Tibial nerve (tissue), 4 donors: Measurements from ENCODE around the gene BCCIP. TPM values are rescaled to one million over a fixed set of nuclear protein-coding genes. Genes with fewer than 3 reads are reported as not detected.

Source experiments
- DNase-seq, 2 donors: peaks; one replicate each; pipeline ENCODE4 v3.0.0-alpha.2; 2019; ENCODE audit warnings: low spot score in 2 of 2
- H3K27ac ChIP-seq, 4 donors: fragments of 200-600 bp; sonication (generic) in 3 of 4; one replicate each; pipeline ENCODE4 v1.5.1; 2017 to 2019; ENCODE audit warnings: mild to moderate bottlenecking in 1 of 4
- H3K27me3 ChIP-seq, 2 donors: fragments of 200-600 bp; sonication (generic) in 1 of 2; one replicate each; pipeline versions ENCODE4 v1.5.1 to v1.6.0; 2017 to 2019
- H3K36me3 ChIP-seq, 3 donors: fragments of 200-600 bp; sonication (generic); one replicate each; pipeline ENCODE4 v1.5.1; 2018 to 2019
- H3K4me1 ChIP-seq, 4 donors: fragments of 200-600 bp; sonication (generic) in 3 of 4; one replicate each; pipeline ENCODE4 v1.5.1; 2017 to 2019
- H3K4me3 ChIP-seq, 4 donors: fragments of 200-600 bp; sonication (generic) in 3 of 4; one replicate each; pipeline ENCODE4 v1.5.1; 2017 to 2019; ENCODE audit warnings: mild to moderate bottlenecking in 1 of 4, moderate library complexity in 1 of 4
- H3K9me3 ChIP-seq, 4 donors: fragments of 200-600 bp; sonication (generic) in 3 of 4; one replicate each; pipeline ENCODE4 v1.5.1; 2017 to 2019
- CTCF ChIP-seq, 5 experiments: fragments of 200-600 bp in 3 of 5; fragments of 450-650 bp in 2 of 5; sonication (generic) in 3 of 5; IDR thresholded peaks; one replicate each; pipeline ENCODE4 v1.5.1; 2016 to 2019; ENCODE audit warnings: antibody characterized with exemption in 5 of 5, mild to moderate bottlenecking in 3 of 5, moderate library complexity in 2 of 5
- EP300 ChIP-seq, 2 donors: sonication (generic); formaldehyde crosslinking; IDR thresholded peaks; one replicate each; pipeline ENCODE4 v1.6.1; 2017; ENCODE audit warnings: antibody characterized with exemption in 2 of 2, mild to moderate bottlenecking in 1 of 2
- POLR2A ChIP-seq, 2 donors: fragments of 450-650 bp; IDR thresholded peaks; one replicate each; pipeline ENCODE4 v1.6.1; 2017; ENCODE audit warnings: antibody characterized with exemption in 2 of 2, mild to moderate bottlenecking in 2 of 2, moderate library complexity in 2 of 2
- WGBS, 2 donors: methylation state at CpG; one replicate each; pipeline ENCODE4 v1.1.5; 2018; 5-methylcytosine and 5-hydroxymethylcytosine counted together
- total RNA-seq, 4 donors: library from RNA; depleted of rRNA; stranded (reverse); fragments of >200 nt; gene quantifications; one replicate each; pipeline ENCODE4 v1.1.0, GENCODE V29; 2016

Gene BCCIP
- total RNA-seq, 4 donors from 2014 or later, result 22.0 to 40.0 (median 33.6) TPM

- Histone ChIP-seq H3K4me3 (no peak overlapping the region), H3K27me3 (no peaks in the 10 kb centered on the region), H3K36me3 (peaks cover 0 to 64% (median 0%) of the 10 kb centered on the region in 3 donors), H3K27ac (no peak overlapping the region), H3K9me3 (peaks cover 0 to 9% (median 2%) of the 10 kb centered on the region in 4 donors), H3K4me1 (no peaks in the 10 kb centered on the region)
- TF ChIP-seq POLR2A (IDR thresholded peaks at IDR 0.05) (no peak), CTCF (IDR thresholded peaks at IDR 0.05) (no peak), EP300 (IDR thresholded peaks at IDR 0.05) (no peak)
- WGBS, 2 donors, result 89 to 93% methylated on average over 11 of the region's 11 CpGs
- no peak for DNase-seq
Observed at GRCh38 chr10:125878957-125879835, 55.9 kb downstream of the BCCIP start.

GRCh38 chr10:125880719-125881118, 57.4 kb downstream of the BCCIP start:
- WGBS, 2 donors, result 46 to 51% methylated on average over 6 of the region's 6 CpGs
- no peak overlapping the region for H3K4me3 ChIP-seq
- H3K36me3 ChIP-seq, result peaks cover 0 to 62% (median 0%) of the 10 kb centered on the region in 3 donors
- peaks cover 0 to 9% (median 2%) of the 10 kb centered on the region in 4 donors for H3K9me3 ChIP-seq
- no peak for DNase-seq
- H3K27me3 ChIP-seq, result no peaks in the 10 kb centered on the region
- TF ChIP-seq CTCF (IDR thresholded peaks at IDR 0.05) (no peak), EP300 (IDR thresholded peaks at IDR 0.05) (no peak), POLR2A (IDR thresholded peaks at IDR 0.05) (no peak)
- H3K27ac ChIP-seq, result no peak overlapping the region
- H3K4me1 ChIP-seq, result no peaks in the 10 kb centered on the region

GRCh38 chr10:125881192-125881591, 57.8 kb downstream of the BCCIP start, which contains the start of gene DHX32:
Gene DHX32 (minus strand): TSS chr10:125881292. CDS start chr10:125880824, 468 bp downstream.
- Histone ChIP-seq H3K27ac (no peak within 1 kb of the TSS), H3K36me3 (peaks cover 0 to 57% (median 0%) of the 10 kb centered on the region in 3 donors), H3K9me3 (peaks cover 0 to 6% (median 2%) of the 10 kb centered on the region in 4 donors), H3K4me1 (no peaks in the 10 kb centered on the region), H3K27me3 (no peaks in the 10 kb centered on the region), H3K4me3 (no peak within 1 kb of the TSS)
- DNase-seq, result no peak
- TF ChIP-seq EP300 (IDR thresholded peaks at IDR 0.05) (no peak), CTCF (IDR thresholded peaks at IDR 0.05) (no peak), POLR2A (IDR thresholded peaks at IDR 0.05) (no peak)
- WGBS, 2 donors, result 50 to 60% methylated on average over 4 of the region's 4 CpGs

- WGBS, 2 donors, result 74% methylated on average over 1 of the region's 1 CpG
Observed at GRCh38 chr10:125882596-125882995, 59.2 kb downstream of the BCCIP start.

More at GRCh38 chr10:125882596-125882995, 59.2 kb downstream of the BCCIP start:
- Histone ChIP-seq H3K4me1 (no peaks in the 10 kb centered on the region), H3K4me3 (no peak overlapping the region), H3K36me3 (peaks cover 0 to 44% (median 0%) of the 10 kb centered on the region in 3 donors), H3K27ac (no peak overlapping the region), H3K9me3 (no peaks in the 10 kb centered on the region), H3K27me3 (no peaks in the 10 kb centered on the region)
- no peak for DNase-seq
- TF ChIP-seq CTCF (IDR thresholded peaks at IDR 0.05) (no peak), EP300 (IDR thresholded peaks at IDR 0.05) (no peak), POLR2A (IDR thresholded peaks at IDR 0.05) (no peak)
